GM12864 (cell line): ENCODE measurements around the gene MPV17L2.

Experiments used
- DNase-seq: peaks from one replicate; pipeline ENCODE4 v3.0.0-alpha.2; 2011; ENCODE audit warnings: low read depth
- H3K4me3 ChIP-seq: 2 replicates; pipeline ENCODE4 v1.5.1; 2011; ENCODE audit warnings: mild to moderate bottlenecking, low read depth, low read length, control low read depth
- TF ChIP-seq, protein P1 (sequence below): IDR thresholded peaks from 2 replicates; pipeline ENCODE4 v1.5.1; 2011; ENCODE audit warnings: low read depth, mild to moderate bottlenecking, moderate library complexity, low read length, control low read depth, inconsistent platforms; ENCODE audit errors: missing control alignments

MPV17L2 gene

DNA sequence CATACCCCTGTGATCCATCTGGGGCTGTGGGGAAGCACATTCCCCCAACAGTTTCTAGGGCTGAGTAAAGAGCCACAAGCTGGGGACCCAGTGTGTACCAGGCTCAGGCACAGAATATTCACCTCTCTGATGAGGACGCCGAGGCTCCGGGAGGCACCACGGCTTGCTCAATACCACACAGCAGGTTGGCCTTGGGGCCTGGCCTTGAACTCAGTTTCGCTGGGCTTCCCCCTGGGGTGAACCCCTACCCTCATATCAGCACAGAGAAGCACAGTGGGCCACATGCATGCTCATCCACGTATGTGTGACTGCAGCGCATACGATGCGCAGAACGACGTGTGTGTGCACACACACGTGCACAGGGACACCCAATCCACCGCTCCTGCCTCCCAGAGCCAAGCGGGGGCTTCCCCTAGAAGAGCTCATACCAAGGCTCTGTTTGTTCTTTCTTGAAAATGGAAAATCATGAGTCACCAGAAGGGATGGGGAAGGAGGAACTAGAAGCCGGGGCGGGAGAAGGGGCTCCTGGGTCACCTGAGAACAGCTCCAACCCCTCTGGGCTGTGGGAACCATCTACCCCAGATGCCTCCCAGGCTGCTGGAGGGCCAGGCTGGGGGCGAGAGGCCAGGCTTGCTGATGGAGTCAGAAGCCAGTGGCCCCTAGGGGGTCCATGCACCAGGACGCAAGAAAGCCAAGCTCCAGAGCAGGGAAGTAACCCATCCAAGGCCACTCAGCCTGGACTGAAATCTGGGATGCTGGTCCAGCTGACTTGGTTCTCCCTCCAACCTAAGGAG is 38.1 kb downstream of the MPV17L2 start:
- no peak overlapping the region for H3K4me3 ChIP-seq
- TF ChIP-seq, protein P1, sequence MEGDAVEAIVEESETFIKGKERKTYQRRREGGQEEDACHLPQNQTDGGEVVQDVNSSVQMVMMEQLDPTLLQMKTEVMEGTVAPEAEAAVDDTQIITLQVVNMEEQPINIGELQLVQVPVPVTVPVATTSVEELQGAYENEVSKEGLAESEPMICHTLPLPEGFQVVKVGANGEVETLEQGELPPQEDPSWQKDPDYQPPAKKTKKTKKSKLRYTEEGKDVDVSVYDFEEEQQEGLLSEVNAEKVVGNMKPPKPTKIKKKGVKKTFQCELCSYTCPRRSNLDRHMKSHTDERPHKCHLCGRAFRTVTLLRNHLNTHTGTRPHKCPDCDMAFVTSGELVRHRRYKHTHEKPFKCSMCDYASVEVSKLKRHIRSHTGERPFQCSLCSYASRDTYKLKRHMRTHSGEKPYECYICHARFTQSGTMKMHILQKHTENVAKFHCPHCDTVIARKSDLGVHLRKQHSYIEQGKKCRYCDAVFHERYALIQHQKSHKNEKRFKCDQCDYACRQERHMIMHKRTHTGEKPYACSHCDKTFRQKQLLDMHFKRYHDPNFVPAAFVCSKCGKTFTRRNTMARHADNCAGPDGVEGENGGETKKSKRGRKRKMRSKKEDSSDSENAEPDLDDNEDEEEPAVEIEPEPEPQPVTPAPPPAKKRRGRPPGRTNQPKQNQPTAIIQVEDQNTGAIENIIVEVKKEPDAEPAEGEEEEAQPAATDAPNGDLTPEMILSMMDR: no peak
- no peak for DNase-seq

GRCh38 chr19:18231775-18232174 is 38.8 kb downstream of the MPV17L2 start:
- no peak overlapping the region for H3K4me3 ChIP-seq
- TF ChIP-seq, protein P1: no peak
- DNase-seq: no peak

GRCh38 chr19:18232540-18233223 is 39.7 kb downstream of the MPV17L2 start:
- no peak overlapping the region for H3K4me3 ChIP-seq

DNA sequence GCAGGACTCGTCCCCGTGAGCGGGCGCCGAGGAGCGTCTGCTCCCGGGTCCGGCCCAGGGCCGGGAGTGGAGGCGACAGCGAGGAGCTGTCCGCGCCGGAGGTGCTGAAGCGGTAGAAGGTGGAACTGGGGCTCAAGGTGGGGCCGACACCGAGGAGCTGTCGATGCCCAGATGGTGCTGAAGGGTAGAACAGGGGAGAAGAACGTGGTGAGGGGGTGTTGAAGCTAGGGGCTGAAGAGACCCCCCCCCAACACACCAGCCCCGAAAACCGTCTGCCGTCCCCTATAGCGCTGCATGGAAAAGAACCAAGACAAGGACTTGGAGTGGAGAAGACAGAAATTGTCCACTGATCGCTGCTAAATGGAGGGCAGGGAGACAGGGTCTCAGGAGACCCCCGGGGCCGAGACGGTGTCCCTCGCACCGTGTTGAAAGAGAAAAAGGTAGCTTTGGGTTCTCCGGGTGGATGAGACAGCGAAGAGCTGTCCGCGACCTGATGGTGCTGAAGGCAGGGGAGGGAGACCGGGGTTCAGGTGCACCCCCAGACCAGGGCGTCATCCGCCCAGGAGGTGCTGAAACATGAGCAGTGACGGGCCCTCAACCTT is 40.3 kb downstream of the MPV17L2 start:
- TF ChIP-seq, protein P1: no peak
- DNase-seq: no peak
- no peak overlapping the region for H3K4me3 ChIP-seq

More at GRCh38 chr19:18232540-18233223, 39.7 kb downstream of the MPV17L2 start:
- no peak for DNase-seq
- TF ChIP-seq, protein P1: no peak

- no peak overlapping the region for H3K4me3 ChIP-seq
- no peak for DNase-seq
- TF ChIP-seq, protein P1: no peak
These were observed 41.2 kb downstream of the MPV17L2 start for GRCh38 chr19:18234194-18234593.

GRCh38 chr19:18239303-18239702 is 46.3 kb downstream of the MPV17L2 start:
- TF ChIP-seq, protein P1: no peak
- no peak for DNase-seq

More at GRCh38 chr19:18239303-18239702, 46.3 kb downstream of the MPV17L2 start:
- H3K4me3 ChIP-seq: no peak overlapping the region
